HepG2 (cell line): ENCODE measurements around the gene NATD1. TPM values are rescaled to one million over a fixed set of nuclear protein-coding genes. Genes with fewer than 3 reads are reported as not detected.

Source experiments
- EED ChIP-seq: sonication (generic); formaldehyde crosslinking; IDR thresholded peaks from 2 replicates; pipeline ENCODE4 v1.5.0; 2020; ENCODE audit warnings: mild to moderate bottlenecking, missing genetic modification reagents
- GLI4 ChIP-seq: sonication (generic); formaldehyde crosslinking; IDR thresholded peaks from 2 replicates; pipeline ENCODE4 v1.5.1; 2020; ENCODE audit warnings: missing genetic modification reagents, mild to moderate bottlenecking, moderate library complexity, borderline replicate concordance
- GPN1 ChIP-seq: sonication (generic); formaldehyde crosslinking; IDR thresholded peaks from 2 replicates; pipeline ENCODE4 v1.5.1; 2020; ENCODE audit warnings: missing genetic modification reagents, borderline replicate concordance
- HOXA7 ChIP-seq: sonication (generic); formaldehyde crosslinking; IDR thresholded peaks from 2 replicates; pipeline ENCODE4 v1.8.1; 2022; ENCODE audit warnings: mild to moderate bottlenecking, missing genetic modification reagents, moderate library complexity
- MAFK ChIP-seq, 2 experiments: IDR thresholded peaks in 1 of 2; conservative IDR thresholded peaks in 1 of 2; 2 replicates each; pipeline ENCODE4 v1.6.1; 2011; ENCODE audit warnings: improper control_type of control experiment in 2 of 2, low read length in 2 of 2
- MED13 ChIP-seq: sonication (generic); formaldehyde crosslinking; IDR thresholded peaks from 2 replicates; pipeline ENCODE4 v1.5.0; 2020; ENCODE audit warnings: missing genetic modification reagents
- PHF5A ChIP-seq: IDR thresholded peaks from one replicate; pipeline ENCODE4 v1.6.1; 2018; ENCODE audit warnings: low read depth, missing genetic modification reagents; ENCODE audit not compliant: unreplicated experiment
- POLR2AphosphoS2 ChIP-seq: IDR thresholded peaks from 2 replicates; pipeline ENCODE4 v1.6.1; 2011; ENCODE audit warnings: low read depth, low read length, improper control_type of control experiment
- SIN3B ChIP-seq: fragments of 150-350 bp; IDR thresholded peaks from 2 replicates; pipeline ENCODE4 v1.6.1; 2014; ENCODE audit warnings: low read length
- SMARCC2 ChIP-seq: fragments of 450-650 bp; IDR thresholded peaks from 2 replicates; pipeline ENCODE4 v1.6.1; 2017; ENCODE audit warnings: antibody characterized with exemption, mild to moderate bottlenecking
- SMYD3 ChIP-seq: sonication (generic); formaldehyde crosslinking; IDR thresholded peaks from 2 replicates; pipeline ENCODE4 v1.8.1; 2023; ENCODE audit warnings: mild to moderate bottlenecking, missing genetic modification reagents
- SOX5 ChIP-seq: IDR thresholded peaks from 2 replicates; pipeline ENCODE4 v1.6.1; 2016; ENCODE audit warnings: borderline replicate concordance
- UBTF ChIP-seq: sonication (generic); formaldehyde crosslinking; IDR thresholded peaks from 2 replicates; pipeline ENCODE4 v1.4.0; 2020; ENCODE audit warnings: mild to moderate bottlenecking, missing genetic modification reagents
- YY1 ChIP-seq: IDR thresholded peaks from 2 replicates; pipeline ENCODE4 v1.6.1; 2011; ENCODE audit warnings: low read length, low read depth, moderate library complexity, mild to moderate bottlenecking; ENCODE audit not compliant: insufficient read depth, insufficient replicate concordance
- ZNF24 ChIP-seq: fragments of 450-650 bp; IDR thresholded peaks from 2 replicates; pipeline ENCODE4 v1.6.1; 2017; ENCODE audit warnings: antibody characterized with exemption, mild to moderate bottlenecking
- ZNF547 ChIP-seq: sonication (generic); formaldehyde crosslinking; IDR thresholded peaks from 2 replicates; pipeline ENCODE4 v1.5.1; 2020; ENCODE audit warnings: mild to moderate bottlenecking, missing genetic modification reagents
- ZNF567 ChIP-seq: sonication (generic); formaldehyde crosslinking; IDR thresholded peaks from 2 replicates; pipeline ENCODE4 v1.8.1; 2023; ENCODE audit warnings: mild to moderate bottlenecking, missing genetic modification reagents, borderline replicate concordance
- ZNF607 ChIP-seq: sonication (generic); formaldehyde crosslinking; IDR thresholded peaks from 2 replicates; pipeline ENCODE4 v1.5.1; 2020; ENCODE audit warnings: missing genetic modification reagents, mild to moderate bottlenecking, borderline replicate concordance
- ZNF7 ChIP-seq: IDR thresholded peaks from 2 replicates; pipeline ENCODE4 v1.6.1; 2016; ENCODE audit warnings: missing biosample characterization, missing genetic modification reagents
- ZNF790 ChIP-seq: sonication (generic); formaldehyde crosslinking; IDR thresholded peaks from 2 replicates; pipeline ENCODE4 v1.8.0; 2022; ENCODE audit warnings: missing genetic modification reagents, mild to moderate bottlenecking, borderline replicate concordance
- polyA plus RNA-seq, 8 experiments: library from polyadenylated mRNA; depleted of rRNA in 3 of 8; stranded (reverse) in 7 of 8; unstranded in 1 of 8; fragments of >200 nt; fragmentation: Illumina TruSeq in 4 of 8; extraction: Trizol in 4 of 8; gene quantifications; 2 replicates each; pipeline versions ENCODE4 v1.2.1 to v1.2.3, GENCODE V29; 2011 to 2016; ENCODE audit warnings: low read depth in 4 of 8, missing spikeins in 1 of 8, mixed read lengths in 1 of 8; ENCODE audit not compliant: insufficient read depth in 1 of 8
- total RNA-seq, 5 experiments: library from RNA; depleted of rRNA; stranded (reverse); fragments of >200 nt; fragmentation: Illumina TruSeq; extraction: Trizol; gene quantifications; 2 replicates each; pipeline ENCODE4 v1.2.3, GENCODE V29; 2016; ENCODE audit warnings: low read depth in 1 of 5
- TF ChIP-seq, protein P1 (sequence below): IDR thresholded peaks from 2 replicates; pipeline ENCODE4 v1.6.1; 2012; ENCODE audit warnings: low read depth, low read length, improper control_type of control experiment
- TF ChIP-seq, protein P2 (sequence below): sonication (generic); formaldehyde crosslinking; IDR thresholded peaks from 2 replicates; pipeline ENCODE4 v1.4.0; 2020; ENCODE audit warnings: mild to moderate bottlenecking, missing genetic modification reagents

NATD1 gene
- total and polyA plus RNA-seq, 2 of the 13 experiments (the other 11 are each of a cell fraction or from before 2014, with no cell fraction given) = 0.31 to 2.3 TPM

GRCh38 chr17:21214015-21214776 lies 39.0 kb downstream of the NATD1 start, which contains the start of gene TMEM11 (continued):
- TF ChIP-seq UBTF (CRISPR knock-in tag) = peak; percentile 61; the same call in 1 of the 2 replicates
- no peak for TF ChIP-seq POLR2AphosphoS2
- TF ChIP-seq EED = no peak
- TF ChIP-seq GLI4 (CRISPR knock-in tag) = no peak
- TF ChIP-seq MAFK (conservative IDR thresholded peaks at IDR 0.05 in 1 of 2, IDR thresholded peaks at IDR 0.05 in 1 of 2; ENCODE audit: low read length in 2 of 2) = no peak
- no peak for TF ChIP-seq SOX5 (CRISPR knock-in tag)
- peak; percentile 21 for TF ChIP-seq PHF5A
- no peak for TF ChIP-seq ZNF7 (CRISPR knock-in tag)
- TF ChIP-seq, protein P1, sequence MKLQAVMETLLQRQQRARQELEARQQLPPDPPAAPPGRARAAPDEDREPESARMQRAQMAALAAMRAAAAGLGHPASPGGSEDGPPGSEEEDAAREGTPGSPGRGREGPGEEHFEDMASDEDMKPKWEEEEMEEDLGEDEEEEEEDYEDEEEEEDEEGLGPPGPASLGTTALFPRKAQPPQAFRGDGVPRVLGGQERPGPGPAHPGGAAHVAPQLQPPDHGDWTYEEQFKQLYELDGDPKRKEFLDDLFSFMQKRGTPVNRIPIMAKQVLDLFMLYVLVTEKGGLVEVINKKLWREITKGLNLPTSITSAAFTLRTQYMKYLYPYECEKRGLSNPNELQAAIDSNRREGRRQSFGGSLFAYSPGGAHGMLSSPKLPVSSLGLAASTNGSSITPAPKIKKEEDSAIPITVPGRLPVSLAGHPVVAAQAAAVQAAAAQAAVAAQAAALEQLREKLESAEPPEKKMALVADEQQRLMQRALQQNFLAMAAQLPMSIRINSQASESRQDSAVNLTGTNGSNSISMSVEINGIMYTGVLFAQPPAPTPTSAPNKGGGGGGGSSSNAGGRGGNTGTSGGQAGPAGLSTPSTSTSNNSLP = no peak
- peak; percentile 98 for TF ChIP-seq YY1
- no peak for TF ChIP-seq MED13 (CRISPR knock-in tag)
- TF ChIP-seq, protein P2, sequence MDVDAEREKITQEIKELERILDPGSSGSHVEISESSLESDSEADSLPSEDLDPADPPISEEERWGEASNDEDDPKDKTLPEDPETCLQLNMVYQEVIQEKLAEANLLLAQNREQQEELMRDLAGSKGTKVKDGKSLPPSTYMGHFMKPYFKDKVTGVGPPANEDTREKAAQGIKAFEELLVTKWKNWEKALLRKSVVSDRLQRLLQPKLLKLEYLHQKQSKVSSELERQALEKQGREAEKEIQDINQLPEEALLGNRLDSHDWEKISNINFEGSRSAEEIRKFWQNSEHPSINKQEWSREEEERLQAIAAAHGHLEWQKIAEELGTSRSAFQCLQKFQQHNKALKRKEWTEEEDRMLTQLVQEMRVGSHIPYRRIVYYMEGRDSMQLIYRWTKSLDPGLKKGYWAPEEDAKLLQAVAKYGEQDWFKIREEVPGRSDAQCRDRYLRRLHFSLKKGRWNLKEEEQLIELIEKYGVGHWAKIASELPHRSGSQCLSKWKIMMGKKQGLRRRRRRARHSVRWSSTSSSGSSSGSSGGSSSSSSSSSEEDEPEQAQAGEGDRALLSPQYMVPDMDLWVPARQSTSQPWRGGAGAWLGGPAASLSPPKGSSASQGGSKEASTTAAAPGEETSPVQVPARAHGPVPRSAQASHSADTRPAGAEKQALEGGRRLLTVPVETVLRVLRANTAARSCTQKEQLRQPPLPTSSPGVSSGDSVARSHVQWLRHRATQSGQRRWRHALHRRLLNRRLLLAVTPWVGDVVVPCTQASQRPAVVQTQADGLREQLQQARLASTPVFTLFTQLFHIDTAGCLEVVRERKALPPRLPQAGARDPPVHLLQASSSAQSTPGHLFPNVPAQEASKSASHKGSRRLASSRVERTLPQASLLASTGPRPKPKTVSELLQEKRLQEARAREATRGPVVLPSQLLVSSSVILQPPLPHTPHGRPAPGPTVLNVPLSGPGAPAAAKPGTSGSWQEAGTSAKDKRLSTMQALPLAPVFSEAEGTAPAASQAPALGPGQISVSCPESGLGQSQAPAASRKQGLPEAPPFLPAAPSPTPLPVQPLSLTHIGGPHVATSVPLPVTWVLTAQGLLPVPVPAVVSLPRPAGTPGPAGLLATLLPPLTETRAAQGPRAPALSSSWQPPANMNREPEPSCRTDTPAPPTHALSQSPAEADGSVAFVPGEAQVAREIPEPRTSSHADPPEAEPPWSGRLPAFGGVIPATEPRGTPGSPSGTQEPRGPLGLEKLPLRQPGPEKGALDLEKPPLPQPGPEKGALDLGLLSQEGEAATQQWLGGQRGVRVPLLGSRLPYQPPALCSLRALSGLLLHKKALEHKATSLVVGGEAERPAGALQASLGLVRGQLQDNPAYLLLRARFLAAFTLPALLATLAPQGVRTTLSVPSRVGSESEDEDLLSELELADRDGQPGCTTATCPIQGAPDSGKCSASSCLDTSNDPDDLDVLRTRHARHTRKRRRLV (CRISPR knock-in tag) = no peak
- TF ChIP-seq ZNF790 (CRISPR knock-in tag) = peak; percentile 87; the same call in 1 of the 2 replicates
- no peak for TF ChIP-seq HOXA7 (CRISPR knock-in tag)
- TF ChIP-seq ZNF547 (CRISPR knock-in tag) = 0 out of 2 replicates have a peak, but pooled peaks have one; percentile 15
- no peak for TF ChIP-seq SMARCC2
- no peak for TF ChIP-seq ZNF567 (CRISPR knock-in tag)
- TF ChIP-seq ZNF607 (CRISPR knock-in tag) = peak; percentile 10; the same call in 1 of the 2 replicates
- no peak for TF ChIP-seq ZNF24
- TF ChIP-seq GPN1 (CRISPR knock-in tag) = no peak
- TF ChIP-seq SMYD3 (CRISPR knock-in tag) = no peak
- TF ChIP-seq SIN3B = 0 out of 2 replicates have a peak, but pooled peaks have one; percentile 65
